OCI-LY3 (cell line): ENCODE measurements around the gene AREG.

Experiments used
- CTCF ChIP-seq: fragments of 200-600, 300-600 bp; sonication (generic); IDR thresholded peaks from 2 replicates; pipeline ENCODE4 v1.5.1; 2014; ENCODE audit warnings: antibody characterized with exemption, low read length, low read depth
- EZH2phosphoT487 ChIP-seq: fragments of 200-600 bp; shearing (Covaris generic); IDR thresholded peaks from 2 replicates; pipeline ENCODE4 v1.6.1; 2018; ENCODE audit warnings: antibody characterized with exemption, mixed run types, low read depth

GRCh38 chr4:74463123-74463522 is 18.2 kb downstream of the AREG start:
- TF ChIP-seq CTCF (no peak), EZH2phosphoT487 (no peak)
